ENCODE data around the gene PDE10A.

DNA sequence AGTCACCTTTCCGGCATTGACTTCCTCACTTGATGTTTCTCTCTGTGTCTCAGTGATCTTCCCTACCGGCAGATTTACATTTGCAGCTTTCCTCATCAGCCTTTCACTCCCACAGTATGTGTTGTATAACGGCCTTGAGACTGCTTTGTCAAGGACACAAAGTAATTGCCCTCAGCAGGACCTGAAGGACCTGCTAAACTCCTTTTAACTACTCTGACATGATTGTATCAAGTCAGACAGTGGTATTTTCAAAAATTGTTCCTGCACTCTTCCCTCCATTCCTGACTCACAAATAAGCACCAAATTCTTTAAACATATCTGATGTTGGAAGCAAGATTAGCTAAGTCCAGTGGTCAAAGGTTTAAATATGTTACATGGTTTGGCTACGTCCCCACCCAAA, 62.4 kb downstream of the PDE10A start:
- TF ChIP-seq, protein P1, sequence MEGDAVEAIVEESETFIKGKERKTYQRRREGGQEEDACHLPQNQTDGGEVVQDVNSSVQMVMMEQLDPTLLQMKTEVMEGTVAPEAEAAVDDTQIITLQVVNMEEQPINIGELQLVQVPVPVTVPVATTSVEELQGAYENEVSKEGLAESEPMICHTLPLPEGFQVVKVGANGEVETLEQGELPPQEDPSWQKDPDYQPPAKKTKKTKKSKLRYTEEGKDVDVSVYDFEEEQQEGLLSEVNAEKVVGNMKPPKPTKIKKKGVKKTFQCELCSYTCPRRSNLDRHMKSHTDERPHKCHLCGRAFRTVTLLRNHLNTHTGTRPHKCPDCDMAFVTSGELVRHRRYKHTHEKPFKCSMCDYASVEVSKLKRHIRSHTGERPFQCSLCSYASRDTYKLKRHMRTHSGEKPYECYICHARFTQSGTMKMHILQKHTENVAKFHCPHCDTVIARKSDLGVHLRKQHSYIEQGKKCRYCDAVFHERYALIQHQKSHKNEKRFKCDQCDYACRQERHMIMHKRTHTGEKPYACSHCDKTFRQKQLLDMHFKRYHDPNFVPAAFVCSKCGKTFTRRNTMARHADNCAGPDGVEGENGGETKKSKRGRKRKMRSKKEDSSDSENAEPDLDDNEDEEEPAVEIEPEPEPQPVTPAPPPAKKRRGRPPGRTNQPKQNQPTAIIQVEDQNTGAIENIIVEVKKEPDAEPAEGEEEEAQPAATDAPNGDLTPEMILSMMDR (IDR thresholded peaks at IDR 0.05): no peak
- TF ChIP-seq POLR2A (IDR thresholded peaks at IDR 0.05): no peak
- no peak for TF ChIP-seq EP300 (IDR thresholded peaks at IDR 0.05)

Data from tibial nerve (tissue), 4 donors.